SJSA1 (cell line): ENCODE results near the gene MTHFD1L. TPM values are rescaled to one million over a fixed set of nuclear protein-coding genes. Genes with fewer than 3 reads are reported as not detected.
A peak's percentile ranks its signal among the peaks of the same experiment; 100 is the strongest.

Experiments used
- DNase-seq, 2 experiments: peaks; one replicate each; pipeline ENCODE4 v3.0.0-alpha.2; 2015 to 2020; ENCODE audit warnings: low spot score in 2 of 2, low read depth in 1 of 2
- H3K27ac ChIP-seq: fragments of 250-450 bp; sonication (Bioruptor Pico); 2 replicates; pipeline ENCODE4 v1.5.1; 2020; ENCODE audit warnings: mild to moderate bottlenecking, moderate library complexity
- H3K27me3 ChIP-seq: fragments of 250-450 bp; sonication (Bioruptor Pico); replicated peaks from 2 replicates; pipeline ENCODE4 v1.5.1; 2020; ENCODE audit warnings: mild to moderate bottlenecking, moderate library complexity
- H3K36me3 ChIP-seq: fragments of 250-450 bp; sonication (Bioruptor Pico); 2 replicates; pipeline ENCODE4 v1.5.1; 2020; ENCODE audit warnings: mild to moderate bottlenecking
- H3K4me1 ChIP-seq: fragments of 250-450 bp; sonication (Bioruptor Pico); replicated peaks from 2 replicates; pipeline ENCODE4 v1.6.1; 2021; ENCODE audit warnings: mild to moderate bottlenecking
- H3K4me3 ChIP-seq: fragments of 250-450 bp; sonication (Bioruptor Pico); 2 replicates; pipeline ENCODE4 v1.5.1; 2020; ENCODE audit warnings: mild to moderate bottlenecking
- H3K9me3 ChIP-seq: fragments of 250-450 bp; sonication (Bioruptor Pico); replicated peaks from 2 replicates; pipeline ENCODE4 v1.5.1; 2020; ENCODE audit warnings: mild to moderate bottlenecking
- total RNA-seq: library from RNA; depleted of rRNA; stranded (reverse); fragments of >200 nt; shearing (Covaris generic); gene quantifications from 2 replicates; pipeline ENCODE4 v1.2.3, GENCODE V29; 2014

MTHFD1L gene
- total RNA-seq, 1 experiment from 2014 or later: 24.8 TPM

- peak in 1 of 2 experiments; percentile 14 for DNase-seq
- Histone ChIP-seq H3K27ac (no peak overlapping the region), H3K4me3 (no peak overlapping the region), H3K9me3 (no peaks in the 10 kb centered on the region), H3K36me3 (peaks cover 13% of the 10 kb centered on the region), H3K27me3 (no peaks in the 10 kb centered on the region), H3K4me1 (peaks cover 23% of the 10 kb centered on the region)
Observed at GRCh38 chr6:151056230-151056907, 190.9 kb downstream of the MTHFD1L start.

GRCh38 chr6:151057061-151057460 lies 191.6 kb downstream of the MTHFD1L start:
- Histone ChIP-seq H3K36me3 (peaks cover 18% of the 10 kb centered on the region), H3K27me3 (no peaks in the 10 kb centered on the region), H3K4me3 (no peak overlapping the region), H3K27ac (no peak overlapping the region), H3K4me1 (peaks cover 23% of the 10 kb centered on the region), H3K9me3 (no peaks in the 10 kb centered on the region)
- DNase-seq: no peak

- Histone ChIP-seq H3K4me3 (no peak overlapping the region), H3K36me3 (peaks cover 18% of the 10 kb centered on the region), H3K27me3 (no peaks in the 10 kb centered on the region), H3K4me1 (peaks cover 26% of the 10 kb centered on the region), H3K9me3 (no peaks in the 10 kb centered on the region), H3K27ac (no peak overlapping the region)
- no peak for DNase-seq
Observed at GRCh38 chr6:151058021-151058733, 192.7 kb downstream of the MTHFD1L start.

GRCh38 chr6:151059612-151060095 lies 194.2 kb downstream of the MTHFD1L start:
- H3K4me1 ChIP-seq: peaks cover 31% of the 10 kb centered on the region
- no peaks in the 10 kb centered on the region for H3K27me3 ChIP-seq
- H3K27ac ChIP-seq: peak overlapping the region; percentile 73
- H3K9me3 ChIP-seq: no peaks in the 10 kb centered on the region
- DNase-seq: no peak
- no peak overlapping the region for H3K4me3 ChIP-seq
- H3K36me3 ChIP-seq: peaks cover 18% of the 10 kb centered on the region

- Histone ChIP-seq H3K27me3 (no peaks in the 10 kb centered on the region), H3K27ac (peak overlapping the region; percentile 73), H3K36me3 (peaks cover 18% of the 10 kb centered on the region), H3K4me1 (peaks cover 31% of the 10 kb centered on the region), H3K9me3 (no peaks in the 10 kb centered on the region), H3K4me3 (no peak overlapping the region)
- peak; percentile 64 to 89 for DNase-seq
Observed at GRCh38 chr6:151060096-151060765, 194.7 kb downstream of the MTHFD1L start.

- H3K27me3 ChIP-seq: no peaks in the 10 kb centered on the region
- no peaks in the 10 kb centered on the region for H3K9me3 ChIP-seq
- H3K4me1 ChIP-seq: peaks cover 31% of the 10 kb centered on the region
- H3K27ac ChIP-seq: peak overlapping the region; percentile 73
- H3K4me3 ChIP-seq: no peak overlapping the region
- peaks cover 18% of the 10 kb centered on the region for H3K36me3 ChIP-seq
- DNase-seq: no peak
Observed at GRCh38 chr6:151060766-151061531, 195.4 kb downstream of the MTHFD1L start.

GRCh38 chr6:151063352-151063751 lies 197.8 kb downstream of the MTHFD1L start:
- Histone ChIP-seq H3K27me3 (no peaks in the 10 kb centered on the region), H3K4me1 (peaks cover 42% of the 10 kb centered on the region), H3K4me3 (no peak overlapping the region), H3K36me3 (peaks cover 14% of the 10 kb centered on the region), H3K27ac (no peak overlapping the region), H3K9me3 (no peaks in the 10 kb centered on the region)
- no peak for DNase-seq

GRCh38 chr6:151063842-151064647 lies 198.5 kb downstream of the MTHFD1L start:
- no peak overlapping the region for H3K4me3 ChIP-seq
- H3K27ac ChIP-seq: no peak overlapping the region
- DNase-seq: no peak
- no peaks in the 10 kb centered on the region for H3K9me3 ChIP-seq
- H3K4me1 ChIP-seq: peaks cover 47% of the 10 kb centered on the region
- peaks cover 10% of the 10 kb centered on the region for H3K36me3 ChIP-seq
- H3K27me3 ChIP-seq: no peaks in the 10 kb centered on the region

- Histone ChIP-seq H3K27me3 (no peaks in the 10 kb centered on the region), H3K4me1 (peaks cover 47% of the 10 kb centered on the region), H3K36me3 (peaks cover 14% of the 10 kb centered on the region), H3K4me3 (no peak overlapping the region), H3K9me3 (no peaks in the 10 kb centered on the region), H3K27ac (no peak overlapping the region)
- no peak for DNase-seq
Observed at GRCh38 chr6:151065027-151065815, 199.7 kb downstream of the MTHFD1L start.

- no peak overlapping the region for H3K4me3 ChIP-seq
Observed at GRCh38 chr6:151067684-151068596, 202.4 kb downstream of the MTHFD1L start.

GRCh38 chr6:151068761-151069312 lies 203.3 kb downstream of the MTHFD1L start:
- peak in 1 of 2 experiments; percentile 43 for DNase-seq
- peak overlapping the region; percentile 83 for H3K27ac ChIP-seq
- no peak overlapping the region for H3K4me3 ChIP-seq
- 0 out of 2 replicates have a peak, but pooled peaks cover 4% of the 10 kb centered on the region for H3K36me3 ChIP-seq
- peaks cover 46% of the 10 kb centered on the region for H3K4me1 ChIP-seq
- H3K9me3 ChIP-seq: no peaks in the 10 kb centered on the region
- H3K27me3 ChIP-seq: no peaks in the 10 kb centered on the region

More at GRCh38 chr6:151067684-151068596, 202.4 kb downstream of the MTHFD1L start:
- Histone ChIP-seq H3K27ac (peak overlapping the region; percentile 83), H3K9me3 (no peaks in the 10 kb centered on the region), H3K36me3 (0 out of 2 replicates have a peak, but pooled peaks cover 4% of the 10 kb centered on the region), H3K27me3 (no peaks in the 10 kb centered on the region), H3K4me1 (peaks cover 53% of the 10 kb centered on the region)
- DNase-seq: peak; percentile 92 to 96
